GM20000 (cell line): Measurements from ENCODE around the gene TUBG2.
"Not testable (repeated sequence)": the region's sequence is repeated elsewhere in the genome, so short reads cannot be mapped to it uniquely, and the experiment has no call there.

Experiments
- DNase-seq: peaks from one replicate; pipeline ENCODE4 v3.0.0; 2012; ENCODE audit warnings: low spot score
- TF ChIP-seq, protein P1 (sequence below): IDR thresholded peaks from 2 replicates; pipeline ENCODE4 v1.5.1; 2012; ENCODE audit warnings: mild to moderate bottlenecking, control low read depth; ENCODE audit errors: extremely low read depth, missing control alignments

TUBG2 gene

DNA sequence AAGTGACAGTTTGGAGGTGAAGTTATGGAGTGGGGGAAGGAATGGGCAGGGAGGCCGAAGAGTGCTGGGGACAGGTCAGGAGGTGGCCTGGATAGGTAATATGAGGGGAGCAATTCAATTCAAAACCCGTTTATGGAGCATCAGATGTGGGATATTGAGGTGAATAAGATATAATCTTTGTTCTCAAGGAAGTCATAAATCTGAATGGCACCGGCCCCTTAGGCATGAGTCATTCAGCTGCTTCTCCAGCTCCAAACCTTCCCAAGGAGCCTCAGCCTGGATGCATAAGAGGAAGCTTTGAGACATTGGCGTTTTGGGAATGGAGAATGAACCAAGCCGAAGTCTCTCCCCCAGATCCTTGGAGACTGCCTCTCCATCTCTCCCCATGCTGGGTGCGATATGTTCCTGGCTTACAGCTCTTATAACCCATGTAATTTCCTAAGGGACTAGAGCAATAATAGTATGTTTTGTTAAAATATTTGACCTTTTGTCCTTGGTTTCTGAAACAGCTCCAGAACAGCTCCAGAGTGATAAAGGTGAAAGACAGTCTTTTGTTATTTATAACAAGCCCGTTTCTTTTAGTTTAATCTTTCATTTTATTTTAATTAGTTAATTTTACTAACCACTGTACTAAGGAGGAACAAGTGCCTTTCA, 1.7 kb downstream of the TUBG2 start:
- TF ChIP-seq, protein P1, sequence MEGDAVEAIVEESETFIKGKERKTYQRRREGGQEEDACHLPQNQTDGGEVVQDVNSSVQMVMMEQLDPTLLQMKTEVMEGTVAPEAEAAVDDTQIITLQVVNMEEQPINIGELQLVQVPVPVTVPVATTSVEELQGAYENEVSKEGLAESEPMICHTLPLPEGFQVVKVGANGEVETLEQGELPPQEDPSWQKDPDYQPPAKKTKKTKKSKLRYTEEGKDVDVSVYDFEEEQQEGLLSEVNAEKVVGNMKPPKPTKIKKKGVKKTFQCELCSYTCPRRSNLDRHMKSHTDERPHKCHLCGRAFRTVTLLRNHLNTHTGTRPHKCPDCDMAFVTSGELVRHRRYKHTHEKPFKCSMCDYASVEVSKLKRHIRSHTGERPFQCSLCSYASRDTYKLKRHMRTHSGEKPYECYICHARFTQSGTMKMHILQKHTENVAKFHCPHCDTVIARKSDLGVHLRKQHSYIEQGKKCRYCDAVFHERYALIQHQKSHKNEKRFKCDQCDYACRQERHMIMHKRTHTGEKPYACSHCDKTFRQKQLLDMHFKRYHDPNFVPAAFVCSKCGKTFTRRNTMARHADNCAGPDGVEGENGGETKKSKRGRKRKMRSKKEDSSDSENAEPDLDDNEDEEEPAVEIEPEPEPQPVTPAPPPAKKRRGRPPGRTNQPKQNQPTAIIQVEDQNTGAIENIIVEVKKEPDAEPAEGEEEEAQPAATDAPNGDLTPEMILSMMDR: no peak
- no peak for DNase-seq

DNA sequence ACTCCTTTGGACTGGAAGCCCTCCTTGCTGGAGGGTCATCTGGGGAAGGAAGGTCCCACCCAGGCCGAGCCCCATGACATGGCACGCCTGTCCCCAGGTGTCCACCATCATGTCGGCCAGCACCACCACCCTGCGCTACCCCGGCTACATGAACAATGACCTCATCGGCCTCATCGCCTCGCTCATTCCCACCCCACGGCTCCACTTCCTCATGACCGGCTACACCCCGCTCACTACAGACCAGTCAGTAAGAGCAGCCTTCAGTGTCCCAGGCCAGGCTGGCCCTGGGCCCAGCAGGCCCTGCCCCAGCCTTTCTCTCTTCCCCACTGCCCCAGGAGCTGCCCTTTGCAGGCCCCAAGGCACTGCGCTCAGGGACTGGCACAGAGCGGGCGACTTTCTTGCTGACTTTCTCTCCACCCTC, 6.5 kb downstream of the TUBG2 start:
- TF ChIP-seq, protein P1: no peak
- DNase-seq: no peak

DNA sequence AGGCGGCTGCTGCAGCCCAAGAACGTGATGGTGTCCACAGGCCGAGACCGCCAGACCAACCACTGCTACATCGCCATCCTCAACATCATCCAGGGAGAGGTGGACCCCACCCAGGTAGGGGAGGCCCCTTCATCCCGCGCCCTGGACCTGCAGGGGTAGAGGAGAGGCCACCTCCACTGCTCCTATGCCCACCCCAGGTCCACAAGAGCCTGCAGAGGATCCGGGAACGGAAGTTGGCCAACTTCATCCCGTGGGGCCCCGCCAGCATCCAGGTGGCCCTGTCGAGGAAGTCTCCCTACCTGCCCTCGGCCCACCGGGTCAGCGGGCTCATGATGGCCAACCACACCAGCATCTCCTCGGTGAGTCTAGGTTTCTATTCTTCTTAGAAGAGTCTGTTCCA, 7.0 kb downstream of the TUBG2 start:
- DNase-seq: not testable (repeated sequence)

DNA sequence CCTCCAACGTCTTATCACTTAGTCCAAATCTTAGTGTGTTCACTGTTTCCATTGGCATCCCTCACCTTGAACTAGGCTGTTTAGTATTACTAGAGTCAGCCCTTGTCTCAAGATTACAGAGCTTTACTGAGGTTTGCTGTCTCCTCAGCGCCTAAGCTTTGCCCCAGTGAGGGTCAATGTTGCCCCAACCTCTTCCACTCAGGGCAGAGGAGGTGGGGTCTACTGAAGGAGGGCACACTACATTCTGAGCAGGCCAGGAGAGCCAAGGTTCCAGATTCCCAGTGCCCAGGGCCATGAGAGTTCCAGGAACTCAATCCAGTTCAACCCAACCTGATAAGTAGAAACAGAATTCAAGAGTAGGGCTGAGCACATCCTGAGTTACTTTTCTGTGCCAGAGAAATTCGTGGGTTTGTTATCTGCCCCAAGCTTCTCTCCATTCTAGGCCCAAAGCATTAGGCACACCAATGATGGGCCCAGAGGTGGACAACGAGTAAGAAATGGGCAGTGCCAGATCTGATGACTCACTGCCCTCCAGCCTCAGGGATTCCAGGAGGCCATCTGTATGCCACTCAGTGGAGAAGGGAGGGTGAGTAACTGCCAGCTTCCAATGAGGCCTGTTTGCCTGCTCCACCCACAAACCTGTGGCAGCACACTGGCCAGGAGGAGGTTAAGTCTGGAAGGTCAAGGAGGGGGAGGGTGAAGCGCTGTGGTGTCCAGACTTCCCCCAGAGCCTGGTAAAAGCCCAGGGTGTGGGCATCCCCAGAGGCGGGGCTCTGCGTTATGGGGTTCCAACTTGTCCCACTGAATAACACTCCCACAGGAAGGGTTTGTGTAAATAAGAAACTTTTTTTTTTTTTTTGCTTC, 8.2 kb downstream of the TUBG2 start:
- DNase-seq: no peak
- TF ChIP-seq, protein P1: no peak

DNA sequence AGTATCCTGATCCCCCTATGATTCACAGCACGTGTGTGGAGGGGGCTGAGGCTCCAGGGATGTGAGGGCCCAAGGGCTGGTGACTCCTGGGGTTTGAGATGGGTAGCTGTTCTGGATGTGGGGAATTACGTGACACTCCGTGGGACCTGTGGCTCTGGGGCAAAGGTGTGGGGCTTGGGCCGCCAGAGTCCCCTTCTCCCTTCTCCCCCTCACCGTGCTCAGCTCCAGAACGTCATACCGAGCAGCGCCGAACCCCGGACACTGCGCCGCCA, 10.6 kb downstream of the TUBG2 start:
- DNase-seq: no peak
- TF ChIP-seq, protein P1: no peak

DNA sequence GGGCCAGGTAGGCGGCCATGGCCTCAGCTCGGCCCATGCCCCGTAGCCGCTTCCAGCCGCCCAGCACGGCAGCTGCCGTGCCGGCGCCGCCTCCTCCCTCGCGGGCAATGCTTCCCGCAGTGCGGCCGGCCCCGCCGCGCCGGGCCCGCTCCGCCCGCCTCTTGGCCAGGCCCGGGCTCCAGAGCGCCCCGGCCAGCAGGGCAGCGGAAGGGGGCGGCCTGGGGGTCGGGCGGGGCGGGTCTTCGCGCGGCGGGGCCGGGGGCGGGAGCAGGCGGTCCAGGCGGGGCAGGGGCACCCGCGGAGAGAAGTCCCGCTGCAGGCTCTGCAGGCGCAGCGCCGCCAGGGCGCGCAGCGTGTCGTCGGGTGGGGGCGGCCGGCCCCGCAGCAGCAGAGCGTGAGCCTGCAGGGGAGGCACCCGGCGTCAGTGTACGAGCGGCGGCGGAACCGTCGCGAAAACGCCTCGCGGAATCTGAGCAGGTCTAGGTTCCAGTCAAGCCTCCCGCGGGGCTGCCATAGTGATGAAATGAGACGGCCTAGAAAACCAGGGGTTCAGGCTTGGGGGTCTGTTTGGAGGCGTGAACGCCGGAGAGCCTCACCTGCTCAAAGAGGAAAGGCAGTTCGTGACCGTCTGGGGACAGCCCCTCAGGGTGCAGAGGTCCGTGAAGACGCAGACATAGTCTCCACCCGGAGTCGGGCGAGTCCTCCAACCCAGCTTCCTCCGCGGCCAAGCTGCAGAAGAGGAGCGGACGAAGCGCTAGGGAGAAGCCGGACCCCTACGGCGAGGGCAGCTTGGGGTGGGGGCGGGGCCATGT, 11.1 kb downstream of the TUBG2 start:
- TF ChIP-seq, protein P1: peak; percentile 20
- peak; percentile 89 for DNase-seq

DNA sequence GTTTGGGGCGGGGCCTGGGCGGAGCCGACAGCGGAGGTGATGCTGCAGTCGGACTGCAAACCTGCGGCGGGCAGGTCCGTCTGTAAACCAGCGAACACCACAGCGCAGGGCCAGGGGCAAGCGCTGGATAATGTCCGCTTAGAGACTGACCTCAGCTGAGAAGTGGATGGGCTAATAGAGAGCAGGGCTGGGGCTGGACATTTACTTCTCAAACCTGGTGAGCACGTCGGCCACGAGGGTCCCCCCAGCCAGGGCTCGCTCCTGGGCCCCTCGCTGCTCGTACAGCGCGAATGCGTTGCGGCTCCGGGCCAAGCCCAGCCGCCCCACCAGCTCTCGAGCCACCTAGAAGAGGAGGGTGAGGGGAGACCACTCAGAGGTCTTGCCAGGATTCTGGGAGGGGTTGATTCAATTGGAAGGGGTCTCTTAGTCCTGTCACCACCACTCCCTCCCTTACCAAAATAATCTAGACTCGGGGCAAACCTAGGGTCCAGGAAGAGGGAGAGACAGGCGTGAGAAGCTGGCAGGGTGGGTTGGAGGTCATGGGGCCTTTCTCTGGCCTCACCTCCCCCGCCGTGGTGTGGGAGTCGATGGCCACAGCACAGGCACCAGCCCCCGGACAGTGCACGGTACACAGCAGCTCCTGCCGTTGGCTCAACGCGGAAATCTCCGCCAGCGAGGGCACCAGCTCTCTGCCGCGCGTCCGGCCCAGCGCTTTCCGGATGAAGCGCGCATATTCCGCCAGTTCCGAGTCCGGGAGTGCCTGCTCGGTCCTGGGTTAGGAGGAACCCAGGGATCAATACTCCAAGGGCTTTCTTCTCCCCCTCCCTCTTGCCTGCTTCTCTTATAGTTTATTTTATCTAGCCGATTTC, 11.9 kb downstream of the TUBG2 start:
- TF ChIP-seq, protein P1: no peak
- peak; percentile 44 for DNase-seq
